Neuronal stem cell (in vitro differentiated cells): ENCODE data around the gene NELFE.
"Not testable (repeated sequence)": the region's sequence is repeated elsewhere in the genome, so short reads cannot be mapped to it uniquely, and the experiment has no call there.

Experiments used
- DNase-seq: peaks from one replicate; pipeline ENCODE4 v3.0.0-alpha.2; 2013; ENCODE audit warnings: low spot score
- H2AFZ ChIP-seq: one replicate; pipeline ENCODE4 v1.6.1; 2013; ENCODE audit warnings: mild to moderate bottlenecking, low read length, inconsistent platforms
- H2AK5ac ChIP-seq: 2 replicates; pipeline ENCODE4 v1.6.1; 2013; ENCODE audit warnings: low read depth, mild to moderate bottlenecking, inconsistent platforms, low read length, moderate library complexity, mixed read lengths
- H2BK120ac ChIP-seq: 2 replicates; pipeline ENCODE4 v1.6.1; 2013; ENCODE audit warnings: low read depth, mild to moderate bottlenecking, inconsistent platforms, low read length, moderate library complexity, mixed read lengths
- H2BK12ac ChIP-seq: one replicate; pipeline ENCODE4 v1.6.1; 2013; ENCODE audit warnings: low read length, inconsistent platforms
- H2BK15ac ChIP-seq: 2 replicates; pipeline ENCODE4 v1.6.1; 2013; ENCODE audit warnings: mild to moderate bottlenecking, low read length, inconsistent platforms, mixed read lengths
- H2BK5ac ChIP-seq: one replicate; pipeline ENCODE4 v1.6.1; 2013; ENCODE audit warnings: inconsistent platforms, mild to moderate bottlenecking, low read length, moderate library complexity
- H3K14ac ChIP-seq: one replicate; pipeline ENCODE4 v1.6.1; 2013; ENCODE audit warnings: low read length, inconsistent platforms
- H3K18ac ChIP-seq: 2 replicates; pipeline ENCODE4 v1.6.1; 2013; ENCODE audit warnings: low read length, inconsistent platforms
- H3K23ac ChIP-seq: 2 replicates; pipeline ENCODE4 v1.6.1; 2013; ENCODE audit warnings: low read depth, mild to moderate bottlenecking, mixed read lengths, low read length, inconsistent platforms; ENCODE audit not compliant: poor library complexity
- H3K27ac ChIP-seq: replicated peaks from 3 replicates; pipeline ENCODE4 v1.5.1; 2013; ENCODE audit warnings: low read length, inconsistent platforms
- H3K27me3 ChIP-seq, 3 experiments: 2 replicates each; pipeline ENCODE4 v1.6.1; 2013; ENCODE audit warnings: low read length in 3 of 3, mild to moderate bottlenecking in 2 of 3, inconsistent platforms in 1 of 3, low read depth in 1 of 3, mixed read lengths in 1 of 3, moderate library complexity in 1 of 3; ENCODE audit not compliant: control insufficient read depth in 3 of 3, insufficient read depth in 3 of 3
- H3K36me3 ChIP-seq, 2 donors: replicated peaks in 1 of 2; 2 replicates each; pipeline ENCODE4 v1.6.1; 2013; ENCODE audit warnings: low read length in 2 of 2; ENCODE audit not compliant: control insufficient read depth in 2 of 2, insufficient read depth in 2 of 2
- H3K4ac ChIP-seq: 2 replicates; pipeline ENCODE4 v1.6.1; 2013; ENCODE audit warnings: inconsistent platforms, mild to moderate bottlenecking, low read length, moderate library complexity
- H3K4me1 ChIP-seq, 2 donors: 1 replicate in 1 of 2; 2 replicates in 1 of 2; pipeline ENCODE4 v1.6.1; 2013; ENCODE audit warnings: low read length in 2 of 2, low read depth in 1 of 2; ENCODE audit not compliant: control insufficient read depth in 2 of 2, insufficient read depth in 1 of 2
- H3K4me2 ChIP-seq: one replicate; pipeline ENCODE4 v1.6.1; 2013; ENCODE audit warnings: mild to moderate bottlenecking, low read length, inconsistent platforms; ENCODE audit not compliant: insufficient read depth, poor library complexity, severe bottlenecking
- H3K4me3 ChIP-seq, 2 donors: 2 replicates each; pipeline ENCODE4 v1.5.1; 2013; ENCODE audit warnings: low read length in 2 of 2, mild to moderate bottlenecking in 2 of 2, inconsistent platforms in 1 of 2, moderate library complexity in 1 of 2
- H3K79me1 ChIP-seq: one replicate; pipeline ENCODE4 v1.6.1; 2013; ENCODE audit warnings: low read depth, mild to moderate bottlenecking, inconsistent platforms, low read length, moderate library complexity
- H3K9ac ChIP-seq: one replicate; pipeline ENCODE4 v1.6.1; 2013; ENCODE audit warnings: mild to moderate bottlenecking, low read depth, low read length, inconsistent platforms; ENCODE audit not compliant: poor library complexity
- H3K9me3 ChIP-seq, 2 donors: replicated peaks in 1 of 2; 2 replicates each; pipeline versions ENCODE3 to v1.6.1; 2013; ENCODE audit warnings: low read length in 2 of 2, mild to moderate bottlenecking in 2 of 2, inconsistent platforms in 1 of 2, low read depth in 1 of 2, mixed read lengths in 1 of 2, moderate library complexity in 1 of 2; ENCODE audit not compliant: control insufficient read depth in 2 of 2, insufficient read depth in 1 of 2
- H4K8ac ChIP-seq: one replicate; pipeline ENCODE4 v1.6.1; 2013; ENCODE audit warnings: low read depth, mild to moderate bottlenecking, inconsistent platforms, low read length, moderate library complexity
- H4K91ac ChIP-seq: one replicate; pipeline ENCODE4 v1.6.1; 2013; ENCODE audit warnings: low read length, low read depth, mild to moderate bottlenecking, inconsistent platforms; ENCODE audit not compliant: poor library complexity
- WGBS, 2 donors: extraction: QIAGEN DNeasy Blood & Tissue Kit; methylation state at CpG; one replicate each; pipeline ENCODE4 v1.1.7; 2013; ENCODE audit warnings: missing lambda C conversion rate in 2 of 2, mixed read lengths in 1 of 2; ENCODE audit not compliant: insufficient read length in 2 of 2, insufficient replicate concordance in 1 of 2; ENCODE audit errors: extremely low coverage in 2 of 2; 5-methylcytosine and 5-hydroxymethylcytosine counted together

NELFE gene

GRCh38 chr6:31981744-31982143 lies 23.0 kb upstream of the NELFE start, which contains the start of gene C4A:
Gene C4A (plus strand): TSS chr6:31982057. CDS start chr6:31982108, 51 bp downstream.
- not testable (repeated sequence) for H3K14ac ChIP-seq, H2BK120ac ChIP-seq, H3K18ac ChIP-seq, H4K91ac ChIP-seq, H2AFZ ChIP-seq, DNase-seq, H2BK5ac ChIP-seq, H3K27me3 ChIP-seq, H3K4me3 ChIP-seq, H3K4me2 ChIP-seq, H2BK15ac ChIP-seq, H3K23ac ChIP-seq, H3K4ac ChIP-seq, H2AK5ac ChIP-seq, H3K9ac ChIP-seq, H3K9me3 ChIP-seq, H3K27ac ChIP-seq, H3K79me1 ChIP-seq, H4K8ac ChIP-seq, H3K4me1 ChIP-seq, H2BK12ac ChIP-seq
- H3K36me3 ChIP-seq, result peaks cover 7 to 12% of the 10 kb centered on the region in 2 donors
- no CpG with 5 or more reads among the region's 7 CpGs for WGBS, 2 donors

DNA sequence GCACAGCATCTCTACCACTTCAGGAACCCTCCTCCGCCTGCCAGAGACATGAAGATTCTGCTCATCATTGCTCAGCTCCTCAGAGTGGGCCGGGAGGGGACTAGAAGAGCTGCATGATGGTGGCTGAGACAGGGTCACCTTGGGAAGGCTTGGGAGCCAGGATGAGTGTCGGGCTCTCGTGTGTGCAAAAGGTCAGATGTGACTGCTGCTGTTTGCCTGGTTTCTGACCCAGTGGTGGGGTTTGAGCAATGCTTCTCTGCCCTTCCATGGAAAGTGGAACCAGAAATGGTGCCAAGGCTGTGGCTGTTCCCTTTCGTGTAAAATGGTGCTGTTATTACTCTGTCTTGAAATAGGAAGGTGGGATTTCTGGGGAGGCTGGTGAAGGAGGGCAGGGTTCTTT lies 22.2 kb upstream of the NELFE start:
- not testable (repeated sequence) for DNase-seq, H2BK5ac ChIP-seq, H3K27ac ChIP-seq, H3K4me1 ChIP-seq, H3K14ac ChIP-seq, H4K91ac ChIP-seq, H3K4me3 ChIP-seq, H2BK12ac ChIP-seq, H2BK120ac ChIP-seq, H3K4me2 ChIP-seq, H3K27me3 ChIP-seq, H2AK5ac ChIP-seq, H3K4ac ChIP-seq, H3K9ac ChIP-seq, H3K9me3 ChIP-seq, H2BK15ac ChIP-seq, H3K23ac ChIP-seq, H3K79me1 ChIP-seq, H4K8ac ChIP-seq, H2AFZ ChIP-seq, H3K18ac ChIP-seq
- peaks cover 7 to 12% of the 10 kb centered on the region in 2 donors for H3K36me3 ChIP-seq
- no CpG with 5 or more reads among the region's 5 CpGs for WGBS, 2 donors

DNA sequence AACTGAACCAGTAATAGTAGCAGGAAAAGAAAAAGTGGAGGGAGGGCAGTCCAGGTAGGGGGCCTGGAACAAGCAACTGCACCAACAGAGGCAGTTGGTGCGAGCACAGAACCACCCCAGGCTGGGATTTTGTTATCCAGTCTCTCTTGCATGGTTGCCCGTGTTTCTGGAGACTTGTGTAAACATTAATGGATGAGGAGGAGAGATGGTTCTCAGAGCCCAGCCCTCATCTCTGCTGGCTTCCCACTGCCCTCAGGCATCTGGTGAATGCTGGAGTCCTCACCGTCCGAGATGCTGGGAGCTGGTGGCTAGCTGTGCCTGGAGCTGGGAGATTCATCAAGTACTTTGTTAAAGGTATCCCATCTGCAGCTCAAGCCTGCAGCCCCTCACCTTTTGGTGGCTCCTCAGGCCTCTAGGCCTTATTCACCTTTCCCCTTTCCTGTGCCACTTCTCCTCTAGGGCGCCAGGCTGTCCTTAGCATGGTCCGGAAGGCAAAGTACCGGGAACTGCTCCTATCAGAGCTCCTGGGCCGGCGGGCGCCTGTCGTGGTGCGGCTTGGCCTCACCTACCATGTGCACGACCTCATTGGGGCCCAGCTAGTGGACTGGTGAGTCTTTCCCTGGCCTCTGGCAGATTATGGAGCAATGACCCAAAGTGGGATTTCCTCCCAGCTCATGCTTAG lies 21.6 kb upstream of the NELFE start:
- not testable (repeated sequence) for H3K4me2 ChIP-seq, H3K4me1 ChIP-seq, H3K4ac ChIP-seq, H4K8ac ChIP-seq, DNase-seq, H2BK15ac ChIP-seq, H2BK12ac ChIP-seq, H3K79me1 ChIP-seq, H2AK5ac ChIP-seq, H3K14ac ChIP-seq, H3K27me3 ChIP-seq, H3K9ac ChIP-seq, H2BK5ac ChIP-seq, H3K27ac ChIP-seq, H3K18ac ChIP-seq, H3K23ac ChIP-seq, H2BK120ac ChIP-seq, H3K4me3 ChIP-seq, H3K9me3 ChIP-seq, H4K91ac ChIP-seq, H2AFZ ChIP-seq
- peaks cover 7 to 12% of the 10 kb centered on the region in 2 donors for H3K36me3 ChIP-seq
- no CpG with 5 or more reads among the region's 13 CpGs for WGBS, 2 donors

GRCh38 chr6:31979238-31979898 lies 20.6 kb upstream of the NELFE start:
- Histone ChIP-seq H2BK120ac (no peak overlapping the region), H3K4me1 (no peaks in the 10 kb centered on the region), H3K4me2 (no peak overlapping the region), H3K36me3 (peaks cover 8 to 17% of the 10 kb centered on the region in 2 donors), H3K14ac (no peak overlapping the region), H2BK5ac (no peak overlapping the region), H3K18ac (no peak overlapping the region), H3K4ac (no peak overlapping the region), H4K8ac (no peak overlapping the region), H2AFZ (no peak overlapping the region), H4K91ac (no peak overlapping the region), H3K9ac (no peak overlapping the region), H3K23ac (no peak overlapping the region), H3K9me3 (no peaks in the 10 kb centered on the region), H2AK5ac (no peak overlapping the region), H3K79me1 (no peaks in the 10 kb centered on the region), H3K4me3 (no peak overlapping the region), H2BK15ac (no peak overlapping the region), H2BK12ac (no peak overlapping the region), H3K27me3 (no peaks in the 10 kb centered on the region), H3K27ac (no peak overlapping the region)
- WGBS, 2 donors, result no CpG with 5 or more reads among the region's 3 CpGs
- no peak for DNase-seq
